NB4 (cell line): ENCODE measurements around the gene AFF1.

Experiments
- POLR2A ChIP-seq: IDR thresholded peaks from 2 replicates; pipeline ENCODE4 v1.6.1; 2011; ENCODE audit warnings: mild to moderate bottlenecking; ENCODE audit not compliant: insufficient read length; ENCODE audit errors: extremely low read depth
- TF ChIP-seq, protein P1 (sequence below): IDR thresholded peaks from one replicate; pipeline ENCODE4 v1.5.1; 2012; ENCODE audit warnings: low read depth, low read length

DNA sequence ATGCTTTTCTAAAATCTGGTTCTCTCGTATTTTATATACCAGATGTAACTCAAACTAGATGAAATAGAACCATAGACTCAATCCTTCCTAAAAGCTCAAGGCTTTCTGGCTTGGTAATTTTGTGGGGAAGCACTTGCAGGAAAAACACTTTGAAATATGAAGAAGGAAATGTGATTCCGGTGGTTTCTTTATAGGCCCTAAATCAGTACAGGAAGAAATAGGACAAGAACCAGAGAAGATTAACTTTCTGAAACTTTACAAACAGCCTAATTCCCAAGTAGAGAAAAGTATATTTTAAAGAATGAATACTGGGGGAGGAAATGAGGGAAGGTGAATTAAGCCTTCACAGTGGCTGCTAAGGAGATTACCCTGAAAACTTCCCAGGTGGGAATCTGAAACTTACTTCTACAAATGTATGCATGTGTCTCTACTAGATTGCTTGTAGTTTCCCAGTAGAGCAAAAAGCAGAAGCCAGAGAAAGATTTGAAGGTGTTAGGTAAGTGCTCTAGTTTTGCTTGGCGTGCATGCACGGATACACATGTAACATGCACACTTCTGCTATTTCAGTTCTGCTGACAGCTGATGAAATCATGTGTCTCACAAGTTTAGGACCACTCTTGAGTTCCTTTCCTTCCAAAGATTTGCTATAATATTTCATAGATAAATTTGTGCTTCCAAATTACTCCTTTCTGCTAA lies 92.1 kb downstream of the AFF1 start:
- TF ChIP-seq, protein P1, sequence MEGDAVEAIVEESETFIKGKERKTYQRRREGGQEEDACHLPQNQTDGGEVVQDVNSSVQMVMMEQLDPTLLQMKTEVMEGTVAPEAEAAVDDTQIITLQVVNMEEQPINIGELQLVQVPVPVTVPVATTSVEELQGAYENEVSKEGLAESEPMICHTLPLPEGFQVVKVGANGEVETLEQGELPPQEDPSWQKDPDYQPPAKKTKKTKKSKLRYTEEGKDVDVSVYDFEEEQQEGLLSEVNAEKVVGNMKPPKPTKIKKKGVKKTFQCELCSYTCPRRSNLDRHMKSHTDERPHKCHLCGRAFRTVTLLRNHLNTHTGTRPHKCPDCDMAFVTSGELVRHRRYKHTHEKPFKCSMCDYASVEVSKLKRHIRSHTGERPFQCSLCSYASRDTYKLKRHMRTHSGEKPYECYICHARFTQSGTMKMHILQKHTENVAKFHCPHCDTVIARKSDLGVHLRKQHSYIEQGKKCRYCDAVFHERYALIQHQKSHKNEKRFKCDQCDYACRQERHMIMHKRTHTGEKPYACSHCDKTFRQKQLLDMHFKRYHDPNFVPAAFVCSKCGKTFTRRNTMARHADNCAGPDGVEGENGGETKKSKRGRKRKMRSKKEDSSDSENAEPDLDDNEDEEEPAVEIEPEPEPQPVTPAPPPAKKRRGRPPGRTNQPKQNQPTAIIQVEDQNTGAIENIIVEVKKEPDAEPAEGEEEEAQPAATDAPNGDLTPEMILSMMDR = no peak
- no peak for TF ChIP-seq POLR2A
